ENCODE data around the gene GALNT10.

GALNT10 gene

GRCh38 chr5:154194345-154195329 lies 4.1 kb downstream of the GALNT10 start:
- Histone ChIP-seq H3K27ac (ENCODE audit: low read depth in 2 of 2, low read length in 2 of 2) (no peak overlapping the region), H3K9me3 (ENCODE audit: control insufficient read depth in 2 of 2, low read length in 2 of 2) (no peaks in the 10 kb centered on the region), H3K4me1 (ENCODE audit: control insufficient read depth in 2 of 2, insufficient read depth in 2 of 2, low read length in 2 of 2) (peaks cover 24 to 26% of the 10 kb centered on the region in 2 donors), H3K4me3 (ENCODE audit: low read length in 2 of 2) (no peak overlapping the region), H3K36me3 (ENCODE audit: control insufficient read depth in 2 of 2, insufficient read depth in 2 of 2, low read length in 2 of 2) (peaks cover 0 to 13% of the 10 kb centered on the region in 2 donors), H3K9ac (ENCODE audit: low read depth in 1 of 2, low read length in 2 of 2) (no peak overlapping the region), H3K27me3 (ENCODE audit: control insufficient read depth in 2 of 2, insufficient read depth in 2 of 2, low read length in 2 of 2) (no peaks in the 10 kb centered on the region)

GRCh38 chr5:154196281-154196680 lies 5.7 kb downstream of the GALNT10 start:
- H3K27me3 ChIP-seq (ENCODE audit: control insufficient read depth in 2 of 2, insufficient read depth in 2 of 2, low read length in 2 of 2) = no peaks in the 10 kb centered on the region
- no peak overlapping the region for H3K9ac ChIP-seq (ENCODE audit: low read depth in 1 of 2, low read length in 2 of 2)
- peaks cover 21 to 23% of the 10 kb centered on the region in 2 donors for H3K4me1 ChIP-seq (ENCODE audit: control insufficient read depth in 2 of 2, insufficient read depth in 2 of 2, low read length in 2 of 2)
- no peaks in the 10 kb centered on the region for H3K9me3 ChIP-seq (ENCODE audit: control insufficient read depth in 2 of 2, low read length in 2 of 2)
- peaks cover 0 to 13% of the 10 kb centered on the region in 2 donors for H3K36me3 ChIP-seq (ENCODE audit: control insufficient read depth in 2 of 2, insufficient read depth in 2 of 2, low read length in 2 of 2)
- no peak overlapping the region for H3K27ac ChIP-seq (ENCODE audit: low read depth in 2 of 2, low read length in 2 of 2)
- H3K4me3 ChIP-seq (ENCODE audit: low read length in 2 of 2) = no peak overlapping the region

DNA sequence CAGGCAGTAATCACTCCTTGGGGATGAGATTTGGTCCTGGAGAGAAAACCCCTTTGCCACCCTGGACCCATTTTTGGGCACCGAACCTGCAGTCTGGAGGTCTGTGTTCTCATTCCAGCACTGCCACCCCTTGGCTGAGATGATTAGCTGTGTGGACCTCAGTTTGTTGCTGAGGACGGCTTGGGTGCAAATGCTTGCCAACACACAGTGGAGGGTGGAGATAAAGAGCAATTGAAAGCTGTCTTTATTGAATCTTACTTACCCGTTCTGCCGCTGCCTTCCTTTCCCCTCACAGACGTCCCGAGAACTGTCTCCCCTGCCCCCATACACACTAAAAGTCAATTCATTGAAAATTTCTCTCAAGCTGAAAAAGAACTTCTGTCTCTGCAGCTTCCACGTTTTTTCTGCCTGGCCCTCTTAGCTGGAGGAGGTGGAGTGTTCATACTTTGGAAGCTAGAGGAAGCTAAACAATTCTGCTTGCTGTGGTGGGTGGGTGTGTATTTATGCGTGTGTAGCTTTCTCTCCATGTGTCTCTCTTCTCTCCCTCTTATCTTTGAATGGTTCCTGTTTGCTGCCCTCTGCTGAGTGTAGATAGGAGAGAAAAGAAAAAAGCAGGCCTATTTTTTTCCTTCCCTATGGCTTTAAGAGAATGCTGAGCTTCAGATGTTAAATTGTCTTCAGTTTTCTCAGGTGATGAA lies 6.6 kb downstream of the GALNT10 start:
- H3K36me3 ChIP-seq (ENCODE audit: control insufficient read depth in 2 of 2, insufficient read depth in 2 of 2, low read length in 2 of 2) = peaks cover 0 to 13% of the 10 kb centered on the region in 2 donors
- H3K9me3 ChIP-seq (ENCODE audit: control insufficient read depth in 2 of 2, low read length in 2 of 2) = no peaks in the 10 kb centered on the region
- no peaks in the 10 kb centered on the region for H3K27me3 ChIP-seq (ENCODE audit: control insufficient read depth in 2 of 2, insufficient read depth in 2 of 2, low read length in 2 of 2)
- no peak overlapping the region for H3K4me3 ChIP-seq (ENCODE audit: low read length in 2 of 2)
- peaks cover 15 to 16% of the 10 kb centered on the region in 2 donors for H3K4me1 ChIP-seq (ENCODE audit: control insufficient read depth in 2 of 2, insufficient read depth in 2 of 2, low read length in 2 of 2)
- H3K9ac ChIP-seq (ENCODE audit: low read depth in 1 of 2, low read length in 2 of 2) = no peak overlapping the region
- no peak overlapping the region for H3K27ac ChIP-seq (ENCODE audit: low read depth in 2 of 2, low read length in 2 of 2)

GRCh38 chr5:154197801-154198491 lies 7.4 kb downstream of the GALNT10 start:
- H3K9me3 ChIP-seq (ENCODE audit: control insufficient read depth in 2 of 2, low read length in 2 of 2) = no peaks in the 10 kb centered on the region
- no peak overlapping the region for H3K9ac ChIP-seq (ENCODE audit: low read depth in 1 of 2, low read length in 2 of 2)
- no peak overlapping the region for H3K27ac ChIP-seq (ENCODE audit: low read depth in 2 of 2, low read length in 2 of 2)
- no peaks in the 10 kb centered on the region for H3K27me3 ChIP-seq (ENCODE audit: control insufficient read depth in 2 of 2, insufficient read depth in 2 of 2, low read length in 2 of 2)
- peaks cover 0 to 13% of the 10 kb centered on the region in 2 donors for H3K36me3 ChIP-seq (ENCODE audit: control insufficient read depth in 2 of 2, insufficient read depth in 2 of 2, low read length in 2 of 2)
- no peak overlapping the region for H3K4me3 ChIP-seq (ENCODE audit: low read length in 2 of 2)
- peaks cover 20 to 22% of the 10 kb centered on the region in 2 donors for H3K4me1 ChIP-seq (ENCODE audit: control insufficient read depth in 2 of 2, insufficient read depth in 2 of 2, low read length in 2 of 2)

- Histone ChIP-seq H3K36me3 (ENCODE audit: control insufficient read depth in 2 of 2, insufficient read depth in 2 of 2, low read length in 2 of 2) (peaks cover 0 to 13% of the 10 kb centered on the region in 2 donors), H3K4me3 (ENCODE audit: low read length in 2 of 2) (no peak overlapping the region), H3K9ac (ENCODE audit: low read depth in 1 of 2, low read length in 2 of 2) (no peak overlapping the region), H3K27ac (ENCODE audit: low read depth in 2 of 2, low read length in 2 of 2) (no peak overlapping the region), H3K4me1 (ENCODE audit: control insufficient read depth in 2 of 2, insufficient read depth in 2 of 2, low read length in 2 of 2) (peaks cover 20 to 22% of the 10 kb centered on the region in 2 donors), H3K9me3 (ENCODE audit: control insufficient read depth in 2 of 2, low read length in 2 of 2) (no peaks in the 10 kb centered on the region), H3K27me3 (ENCODE audit: control insufficient read depth in 2 of 2, insufficient read depth in 2 of 2, low read length in 2 of 2) (no peaks in the 10 kb centered on the region)
Measured at GRCh38 chr5:154198611-154199230, 8.2 kb downstream of the GALNT10 start.

GRCh38 chr5:154199263-154199662 lies 8.7 kb downstream of the GALNT10 start:
- H3K36me3 ChIP-seq (ENCODE audit: control insufficient read depth in 2 of 2, insufficient read depth in 2 of 2, low read length in 2 of 2) = peaks cover 0 to 12% of the 10 kb centered on the region in 2 donors
- H3K9ac ChIP-seq (ENCODE audit: low read depth in 1 of 2, low read length in 2 of 2) = no peak overlapping the region
- H3K9me3 ChIP-seq (ENCODE audit: control insufficient read depth in 2 of 2, low read length in 2 of 2) = no peaks in the 10 kb centered on the region
- H3K4me3 ChIP-seq (ENCODE audit: low read length in 2 of 2) = no peak overlapping the region
- no peaks in the 10 kb centered on the region for H3K27me3 ChIP-seq (ENCODE audit: control insufficient read depth in 2 of 2, insufficient read depth in 2 of 2, low read length in 2 of 2)
- peaks cover 21 to 27% of the 10 kb centered on the region in 2 donors for H3K4me1 ChIP-seq (ENCODE audit: control insufficient read depth in 2 of 2, insufficient read depth in 2 of 2, low read length in 2 of 2)
- no peak overlapping the region for H3K27ac ChIP-seq (ENCODE audit: low read depth in 2 of 2, low read length in 2 of 2)

DNA sequence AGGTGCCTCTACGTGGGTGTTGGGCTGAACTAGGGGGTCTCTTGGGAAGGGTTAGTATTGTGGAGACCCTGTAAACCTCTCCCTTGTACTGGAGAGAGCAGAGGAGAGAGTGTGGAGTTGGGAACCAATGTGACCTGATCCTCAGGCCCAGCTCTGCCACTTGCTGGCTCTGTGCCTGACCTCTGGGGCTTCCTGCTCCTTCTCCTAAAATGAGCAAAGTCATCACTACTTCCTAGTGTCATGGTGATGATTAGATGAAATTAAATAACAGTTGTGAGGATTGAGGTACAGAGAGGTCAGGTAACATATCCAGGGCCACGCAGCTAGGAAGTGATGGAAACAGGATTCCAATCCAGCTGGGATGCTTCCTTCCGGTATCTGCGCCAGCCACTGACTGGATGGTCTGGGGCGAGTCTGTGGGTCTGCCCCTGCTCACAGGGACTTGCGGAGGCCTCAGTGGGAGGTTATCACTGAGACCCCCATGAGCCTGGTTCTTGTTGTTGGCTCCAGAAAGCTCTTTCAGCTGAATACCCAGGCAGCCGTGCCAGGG lies 9.2 kb downstream of the GALNT10 start:
- Histone ChIP-seq H3K4me3 (ENCODE audit: low read length in 2 of 2) (no peak overlapping the region), H3K4me1 (ENCODE audit: control insufficient read depth in 2 of 2, insufficient read depth in 2 of 2, low read length in 2 of 2) (peaks cover 24 to 28% of the 10 kb centered on the region in 2 donors), H3K36me3 (ENCODE audit: control insufficient read depth in 2 of 2, insufficient read depth in 2 of 2, low read length in 2 of 2) (peaks cover 0 to 10% of the 10 kb centered on the region in 2 donors), H3K27me3 (ENCODE audit: control insufficient read depth in 2 of 2, insufficient read depth in 2 of 2, low read length in 2 of 2) (no peaks in the 10 kb centered on the region), H3K9ac (ENCODE audit: low read depth in 1 of 2, low read length in 2 of 2) (no peak overlapping the region), H3K9me3 (ENCODE audit: control insufficient read depth in 2 of 2, low read length in 2 of 2) (no peaks in the 10 kb centered on the region), H3K27ac (ENCODE audit: low read depth in 2 of 2, low read length in 2 of 2) (no peak overlapping the region)

DNA sequence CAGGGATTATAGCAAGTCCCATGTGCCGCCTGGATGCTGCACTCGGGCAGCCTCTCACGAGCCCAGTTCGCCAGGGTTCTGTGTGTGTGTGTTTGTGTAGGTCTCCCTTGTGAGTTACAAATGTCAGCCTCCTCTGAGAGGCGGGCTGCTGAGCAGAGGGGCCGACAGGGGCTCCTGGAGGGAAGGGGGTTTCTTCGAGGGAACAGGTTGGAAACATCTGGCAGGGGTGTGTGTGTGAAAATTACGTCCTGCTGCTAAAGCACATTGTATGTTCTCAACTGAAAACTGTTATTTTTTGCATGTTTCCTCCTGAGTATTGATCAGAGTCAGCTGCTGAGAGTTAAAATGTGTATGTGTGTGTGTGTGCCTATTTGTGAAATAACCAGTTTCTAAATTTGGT lies 9.7 kb downstream of the GALNT10 start:
- H3K36me3 ChIP-seq (ENCODE audit: control insufficient read depth in 2 of 2, insufficient read depth in 2 of 2, low read length in 2 of 2) = peaks cover 0 to 10% of the 10 kb centered on the region in 2 donors
- H3K27ac ChIP-seq (ENCODE audit: low read depth in 2 of 2, low read length in 2 of 2) = no peak overlapping the region
- no peak overlapping the region for H3K9ac ChIP-seq (ENCODE audit: low read depth in 1 of 2, low read length in 2 of 2)
- H3K27me3 ChIP-seq (ENCODE audit: control insufficient read depth in 2 of 2, insufficient read depth in 2 of 2, low read length in 2 of 2) = no peaks in the 10 kb centered on the region
- H3K4me3 ChIP-seq (ENCODE audit: low read length in 2 of 2) = no peak overlapping the region
- peaks cover 24 to 28% of the 10 kb centered on the region in 2 donors for H3K4me1 ChIP-seq (ENCODE audit: control insufficient read depth in 2 of 2, insufficient read depth in 2 of 2, low read length in 2 of 2)
- H3K9me3 ChIP-seq (ENCODE audit: control insufficient read depth in 2 of 2, low read length in 2 of 2) = no peaks in the 10 kb centered on the region

DNA sequence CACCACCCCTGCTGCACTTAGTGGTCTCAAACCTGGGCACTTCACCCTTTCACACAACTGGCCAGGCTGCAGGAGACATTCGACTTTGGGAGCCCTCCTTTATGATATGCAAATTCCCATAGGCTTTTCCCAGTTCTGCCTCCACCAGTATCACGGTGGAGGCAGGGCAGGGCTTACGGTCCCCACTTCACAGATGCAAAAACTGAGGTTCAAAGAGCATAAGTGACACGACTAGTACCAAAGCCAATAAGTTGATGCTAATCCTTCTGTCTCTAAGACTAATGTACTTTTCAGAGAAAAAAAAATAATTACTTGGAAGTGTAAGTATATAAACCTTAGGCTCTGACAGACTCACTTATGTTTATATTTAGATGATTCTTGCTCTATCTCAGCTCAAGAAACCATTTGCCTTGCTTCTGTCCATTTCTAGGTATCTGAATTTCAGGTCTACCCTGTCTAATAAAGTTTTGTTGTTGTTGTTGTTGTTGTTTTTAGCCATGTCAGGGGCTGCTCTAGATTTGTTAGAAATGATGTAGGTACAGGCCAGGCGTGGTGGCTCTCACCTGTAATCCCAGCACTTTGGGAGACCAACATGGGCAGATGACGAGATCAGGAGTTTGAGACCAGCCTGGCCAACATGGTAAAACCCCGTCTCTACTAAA lies 10.7 kb downstream of the GALNT10 start:
- Histone ChIP-seq H3K4me3 (ENCODE audit: low read length in 2 of 2) (no peak overlapping the region), H3K4me1 (ENCODE audit: control insufficient read depth in 2 of 2, insufficient read depth in 2 of 2, low read length in 2 of 2) (peaks cover 24 to 28% of the 10 kb centered on the region in 2 donors), H3K27me3 (ENCODE audit: control insufficient read depth in 2 of 2, insufficient read depth in 2 of 2, low read length in 2 of 2) (no peaks in the 10 kb centered on the region), H3K9ac (ENCODE audit: low read depth in 1 of 2, low read length in 2 of 2) (no peak overlapping the region), H3K36me3 (ENCODE audit: control insufficient read depth in 2 of 2, insufficient read depth in 2 of 2, low read length in 2 of 2) (peaks cover 0 to 9% of the 10 kb centered on the region in 2 donors), H3K9me3 (ENCODE audit: control insufficient read depth in 2 of 2, low read length in 2 of 2) (no peaks in the 10 kb centered on the region), H3K27ac (ENCODE audit: low read depth in 2 of 2, low read length in 2 of 2) (no peak overlapping the region)
